MM.1S (cell line): ENCODE measurements around the gene DCLK1.

Experiments used
- EZH2 ChIP-seq: fragments of 300-600 bp; sonication (generic); optimal IDR thresholded peaks from 2 replicates; pipeline ENCODE3; 2017; ENCODE audit warnings: low read depth, mild to moderate bottlenecking, antibody characterized with exemption, low read length, mixed read lengths
- EZH2phosphoT487 ChIP-seq: fragments of 300-600 bp; sonication (generic); IDR thresholded peaks from 2 replicates; pipeline ENCODE4 v1.6.1; 2018; ENCODE audit warnings: antibody characterized with exemption, low read length
- TF ChIP-seq, protein P1 (sequence below): fragments of 300-600 bp; sonication (generic); IDR thresholded peaks from 2 replicates; pipeline ENCODE4 v1.5.1; 2016; ENCODE audit warnings: antibody characterized with exemption, low read length, mixed read lengths

DNA sequence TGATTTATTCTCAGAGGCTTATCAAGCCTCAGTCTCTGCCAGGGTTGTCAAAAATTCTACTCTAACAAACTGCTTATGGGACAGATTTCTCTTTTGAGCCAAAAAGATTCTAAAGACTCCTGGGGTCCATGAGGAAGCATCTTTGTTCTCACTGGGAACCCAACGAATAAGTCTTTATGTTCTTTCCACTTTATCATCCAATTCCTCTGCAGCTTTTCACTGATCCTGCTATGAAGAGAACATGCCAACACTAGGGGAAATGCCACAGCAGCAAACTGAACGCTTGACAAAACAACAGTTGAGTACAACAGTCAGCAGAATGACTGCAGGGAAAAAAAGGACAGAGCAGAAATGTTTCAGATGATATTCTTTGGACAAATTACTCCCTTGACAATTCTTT, 22.2 kb downstream of the DCLK1 start:
- TF ChIP-seq, protein P1, sequence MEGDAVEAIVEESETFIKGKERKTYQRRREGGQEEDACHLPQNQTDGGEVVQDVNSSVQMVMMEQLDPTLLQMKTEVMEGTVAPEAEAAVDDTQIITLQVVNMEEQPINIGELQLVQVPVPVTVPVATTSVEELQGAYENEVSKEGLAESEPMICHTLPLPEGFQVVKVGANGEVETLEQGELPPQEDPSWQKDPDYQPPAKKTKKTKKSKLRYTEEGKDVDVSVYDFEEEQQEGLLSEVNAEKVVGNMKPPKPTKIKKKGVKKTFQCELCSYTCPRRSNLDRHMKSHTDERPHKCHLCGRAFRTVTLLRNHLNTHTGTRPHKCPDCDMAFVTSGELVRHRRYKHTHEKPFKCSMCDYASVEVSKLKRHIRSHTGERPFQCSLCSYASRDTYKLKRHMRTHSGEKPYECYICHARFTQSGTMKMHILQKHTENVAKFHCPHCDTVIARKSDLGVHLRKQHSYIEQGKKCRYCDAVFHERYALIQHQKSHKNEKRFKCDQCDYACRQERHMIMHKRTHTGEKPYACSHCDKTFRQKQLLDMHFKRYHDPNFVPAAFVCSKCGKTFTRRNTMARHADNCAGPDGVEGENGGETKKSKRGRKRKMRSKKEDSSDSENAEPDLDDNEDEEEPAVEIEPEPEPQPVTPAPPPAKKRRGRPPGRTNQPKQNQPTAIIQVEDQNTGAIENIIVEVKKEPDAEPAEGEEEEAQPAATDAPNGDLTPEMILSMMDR = no peak
- no peak for TF ChIP-seq EZH2phosphoT487
- no peak for TF ChIP-seq EZH2
